ENCODE data around the gene CCNI. TPM values are rescaled to one million over a fixed set of nuclear protein-coding genes. Genes with fewer than 3 reads are reported as not detected.
"Not testable (repeated sequence)": the region's sequence is repeated elsewhere in the genome, so short reads cannot be mapped to it uniquely, and the experiment has no call there.

Gene CCNI
- total RNA-seq, 1 donor from 2014 or later, result 322 TPM

DNA sequence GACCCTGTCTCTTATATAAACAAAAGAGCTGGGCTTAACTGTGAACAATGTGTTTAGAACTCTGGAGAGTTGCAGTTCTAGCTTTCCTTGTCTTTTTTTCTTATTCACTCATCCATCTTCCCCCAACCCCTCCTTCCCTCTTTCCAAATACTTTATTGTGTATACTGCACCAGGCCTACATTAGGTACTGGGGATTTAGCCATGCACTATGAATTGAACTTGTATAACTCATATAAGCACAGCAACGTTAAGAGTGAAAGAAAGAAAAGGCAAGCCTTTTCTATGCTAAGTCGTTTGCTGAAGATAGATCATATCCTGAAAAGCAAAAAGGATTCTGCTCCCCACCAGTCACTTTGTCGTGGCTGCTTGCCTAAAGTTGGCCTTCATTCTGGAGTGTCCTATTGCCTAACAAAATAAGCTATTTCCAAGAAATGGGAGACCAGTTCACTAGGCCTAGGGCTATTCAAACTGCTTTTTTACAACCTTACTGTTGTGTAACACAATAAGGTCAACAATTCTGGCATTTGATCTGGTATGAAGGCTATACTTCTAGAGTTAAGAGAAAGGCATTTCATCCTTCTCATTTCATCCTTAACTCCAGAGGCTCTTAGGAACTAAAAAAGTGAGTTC lies 32.2 kb downstream of the CCNI start:
- Mint-ChIP-seq H3K9me3 (ENCODE audit: low read depth) (no peaks in the 10 kb centered on the region), H3K27me3 (no peaks in the 10 kb centered on the region), H3K4me1 (ENCODE audit: low read depth) (peaks cover 21% of the 10 kb centered on the region), H3K36me3 (ENCODE audit: insufficient read depth) (peaks cover 21% of the 10 kb centered on the region), H3K27ac (no peak overlapping the region), H3K4me3 (ENCODE audit: low read depth) (no peak overlapping the region)
- TF ChIP-seq, protein P1, sequence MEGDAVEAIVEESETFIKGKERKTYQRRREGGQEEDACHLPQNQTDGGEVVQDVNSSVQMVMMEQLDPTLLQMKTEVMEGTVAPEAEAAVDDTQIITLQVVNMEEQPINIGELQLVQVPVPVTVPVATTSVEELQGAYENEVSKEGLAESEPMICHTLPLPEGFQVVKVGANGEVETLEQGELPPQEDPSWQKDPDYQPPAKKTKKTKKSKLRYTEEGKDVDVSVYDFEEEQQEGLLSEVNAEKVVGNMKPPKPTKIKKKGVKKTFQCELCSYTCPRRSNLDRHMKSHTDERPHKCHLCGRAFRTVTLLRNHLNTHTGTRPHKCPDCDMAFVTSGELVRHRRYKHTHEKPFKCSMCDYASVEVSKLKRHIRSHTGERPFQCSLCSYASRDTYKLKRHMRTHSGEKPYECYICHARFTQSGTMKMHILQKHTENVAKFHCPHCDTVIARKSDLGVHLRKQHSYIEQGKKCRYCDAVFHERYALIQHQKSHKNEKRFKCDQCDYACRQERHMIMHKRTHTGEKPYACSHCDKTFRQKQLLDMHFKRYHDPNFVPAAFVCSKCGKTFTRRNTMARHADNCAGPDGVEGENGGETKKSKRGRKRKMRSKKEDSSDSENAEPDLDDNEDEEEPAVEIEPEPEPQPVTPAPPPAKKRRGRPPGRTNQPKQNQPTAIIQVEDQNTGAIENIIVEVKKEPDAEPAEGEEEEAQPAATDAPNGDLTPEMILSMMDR (IDR thresholded peaks at IDR 0.05; ENCODE audit: unreplicated experiment), result no peak
- DNase-seq (ENCODE audit: low spot score, unreplicated experiment), result no peak

GRCh38 chr4:77040854-77041725 lies 34.7 kb downstream of the CCNI start:
- Mint-ChIP-seq H3K27ac (no peak overlapping the region), H3K9me3 (ENCODE audit: low read depth) (no peaks in the 10 kb centered on the region), H3K4me3 (ENCODE audit: low read depth) (no peak overlapping the region), H3K27me3 (no peaks in the 10 kb centered on the region), H3K4me1 (ENCODE audit: low read depth) (peaks cover 8% of the 10 kb centered on the region), H3K36me3 (ENCODE audit: insufficient read depth) (peaks cover 13% of the 10 kb centered on the region)
- DNase-seq (ENCODE audit: low spot score, unreplicated experiment), result no peak
- TF ChIP-seq, protein P1 (IDR thresholded peaks at IDR 0.05; ENCODE audit: unreplicated experiment), result no peak

GRCh38 chr4:77040270-77040669 lies 35.5 kb downstream of the CCNI start:
- no peak overlapping the region for H3K4me3 Mint-ChIP-seq (ENCODE audit: low read depth)
- DNase-seq (ENCODE audit: low spot score, unreplicated experiment), result no peak
- H3K4me1 Mint-ChIP-seq (ENCODE audit: low read depth), result peaks cover 8% of the 10 kb centered on the region
- TF ChIP-seq, protein P1 (IDR thresholded peaks at IDR 0.05; ENCODE audit: unreplicated experiment), result no peak
- H3K36me3 Mint-ChIP-seq (ENCODE audit: insufficient read depth), result peaks cover 16% of the 10 kb centered on the region
- H3K27me3 Mint-ChIP-seq, result no peaks in the 10 kb centered on the region
- H3K9me3 Mint-ChIP-seq (ENCODE audit: low read depth), result no peaks in the 10 kb centered on the region
- no peak overlapping the region for H3K27ac Mint-ChIP-seq

- H3K4me1 Mint-ChIP-seq (ENCODE audit: low read depth), result peaks cover 8% of the 10 kb centered on the region
- no peak overlapping the region for H3K4me3 Mint-ChIP-seq (ENCODE audit: low read depth)
- peaks cover 19% of the 10 kb centered on the region for H3K36me3 Mint-ChIP-seq (ENCODE audit: insufficient read depth)
- H3K27ac Mint-ChIP-seq, result no peak overlapping the region
- H3K27me3 Mint-ChIP-seq, result no peaks in the 10 kb centered on the region
- TF ChIP-seq, protein P1 (IDR thresholded peaks at IDR 0.05; ENCODE audit: unreplicated experiment), result no peak
- no peak for DNase-seq (ENCODE audit: low spot score, unreplicated experiment)
- H3K9me3 Mint-ChIP-seq (ENCODE audit: low read depth), result no peaks in the 10 kb centered on the region
Measured at GRCh38 chr4:77039796-77040195, 36.0 kb downstream of the CCNI start.

DNA sequence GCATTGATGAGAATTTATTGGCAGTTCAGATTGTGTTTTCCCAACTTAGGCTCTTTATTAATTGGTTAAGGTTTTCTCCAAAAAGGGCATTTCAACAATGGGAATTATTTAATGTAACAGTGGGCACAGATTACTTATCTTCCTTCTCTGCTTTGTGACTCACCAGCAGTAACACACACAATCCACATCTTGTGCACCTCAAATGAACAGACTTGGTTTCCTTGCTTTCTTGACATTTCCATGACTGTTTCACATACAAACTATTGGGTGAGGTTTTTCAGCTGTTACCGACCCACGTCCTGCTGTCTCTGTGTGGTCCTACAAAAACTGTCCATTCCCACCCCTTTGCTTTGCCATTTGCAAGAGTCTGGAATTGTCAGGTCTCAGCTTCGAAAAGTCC lies 38.1 kb downstream of the CCNI start:
- Mint-ChIP-seq H3K27me3 (no peaks in the 10 kb centered on the region), H3K4me1 (ENCODE audit: low read depth) (peaks cover 6% of the 10 kb centered on the region), H3K9me3 (ENCODE audit: low read depth) (no peaks in the 10 kb centered on the region), H3K27ac (no peak overlapping the region), H3K36me3 (ENCODE audit: insufficient read depth) (peaks cover 22% of the 10 kb centered on the region), H3K4me3 (ENCODE audit: low read depth) (no peak overlapping the region)
- no peak for DNase-seq (ENCODE audit: low spot score, unreplicated experiment)
- TF ChIP-seq, protein P1 (IDR thresholded peaks at IDR 0.05; ENCODE audit: unreplicated experiment), result no peak

- not testable (repeated sequence) for DNase-seq (ENCODE audit: low spot score, unreplicated experiment); H3K9me3 Mint-ChIP-seq (ENCODE audit: low read depth); H3K4me3 Mint-ChIP-seq (ENCODE audit: low read depth); H3K4me1 Mint-ChIP-seq (ENCODE audit: low read depth); H3K27ac Mint-ChIP-seq; H3K27me3 Mint-ChIP-seq
- H3K36me3 Mint-ChIP-seq (ENCODE audit: insufficient read depth), result peaks cover 22% of the 10 kb centered on the region
Measured at GRCh38 chr4:77037168-77037567, 38.6 kb downstream of the CCNI start.

Data from progenitor cell of endocrine pancreas (in vitro differentiated cells).